ENCODE data around the gene B3GNT8. TPM values are rescaled to one million over a fixed set of nuclear protein-coding genes. Genes with fewer than 3 reads are reported as not detected.
"Not testable (repeated sequence)": the region's sequence is repeated elsewhere in the genome, so short reads cannot be mapped to it uniquely, and the experiment has no call there.

The B3GNT8 gene
- total and polyA plus RNA-seq, 2 of the 4 experiments (the other 2 are of a cell fraction), result 0.36 TPM

DNA sequence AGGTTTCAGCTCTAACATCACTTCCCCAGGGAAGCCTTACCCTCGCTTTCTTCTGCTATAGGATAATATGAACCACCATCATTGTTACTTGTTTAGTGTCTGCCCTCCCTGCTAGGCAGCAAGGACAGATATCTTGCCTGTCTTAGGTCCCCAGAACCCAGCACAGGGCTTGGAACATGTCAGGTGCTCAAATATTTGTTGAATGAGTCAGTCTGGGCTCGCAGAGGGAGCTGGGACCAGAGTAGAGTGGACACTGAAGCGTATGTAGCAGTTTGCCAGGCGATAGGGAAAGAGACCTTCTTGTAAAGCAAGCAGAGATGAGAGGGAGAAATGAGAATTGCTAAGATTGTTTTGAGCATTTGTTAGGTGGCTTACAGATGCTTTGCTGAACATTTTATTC lies 17.9 kb downstream of the B3GNT8 start:
- Histone ChIP-seq H2AK5ac (ENCODE audit: low read depth, low read length) (no peak overlapping the region), H2BK120ac (ENCODE audit: low read depth, low read length) (no peak overlapping the region), H3K27ac (ENCODE audit: insufficient read depth, low read length) (no peak overlapping the region), H3K9me1 (ENCODE audit: insufficient read depth, low read length) (peaks cover 4% of the 10 kb centered on the region; the same call in 1 of the 2 replicates), H2BK5ac (ENCODE audit: low read depth, low read length, poor library complexity, severe bottlenecking) (no peak overlapping the region), H3K4me1 (ENCODE audit: control insufficient read depth, insufficient read depth, low read length) (peaks cover 4% of the 10 kb centered on the region), H3K4me2 (ENCODE audit: low read depth, low read length) (no peak overlapping the region), H4K91ac (ENCODE audit: insufficient read depth, low read depth, low read length) (no peak overlapping the region), H4K5ac (ENCODE audit: low read depth, low read length) (no peak overlapping the region), H3K36me3 (ENCODE audit: control insufficient read depth, insufficient read depth, low read length) (peaks cover 24% of the 10 kb centered on the region), H3K4me3 (ENCODE audit: insufficient read depth, low read depth, low read length) (no peak overlapping the region), H3K79me1 (ENCODE audit: low read depth in 1 of 2, low read length in 2 of 2) (peaks cover 0 to 5% of the 10 kb centered on the region in 2 experiments; a peak in 3 of 4 replicates), H3K14ac (replicated peaks; ENCODE audit: low read depth, low read length) (no peak overlapping the region), H4K20me1 (ENCODE audit: insufficient read depth, low read length) (no peaks in the 10 kb centered on the region), H2AFZ (replicated peaks; ENCODE audit: low read length, poor library complexity) (no peak overlapping the region), H2BK20ac (ENCODE audit: low read depth, low read length) (no peak overlapping the region), H3K9me3 (ENCODE audit: control insufficient read depth, insufficient read depth, low read length) (no peaks in the 10 kb centered on the region), H2BK15ac (ENCODE audit: low read depth, low read length) (no peak overlapping the region), H4K8ac (ENCODE audit: low read depth in 2 of 2, low read length in 2 of 2) (no peak overlapping the region), H3K23ac (ENCODE audit: low read depth, low read length) (no peak overlapping the region), H3K18ac (ENCODE audit: low read depth, low read length) (no peak overlapping the region), H3K27me3 (ENCODE audit: control insufficient read depth, insufficient read depth, low read length) (no peaks in the 10 kb centered on the region), H3K4ac (ENCODE audit: low read depth, low read length) (no peak overlapping the region), H2AK9ac (replicated peaks; ENCODE audit: low read depth, low read length, poor library complexity) (no peak overlapping the region), H3K56ac (ENCODE audit: extremely low read depth, insufficient read depth, low read length) (no peak overlapping the region), H3K9ac (ENCODE audit: low read depth, low read length) (no peak overlapping the region)
- 60% methylated on average over 2 of the region's 4 CpGs; no CpG with 5 or more reads in 1 of the 2 experiments for WGBS, 2 experiments (ENCODE audit: extremely low coverage in 2 of 2, insufficient read length in 1 of 2)
- ChIA-PET CTCF (no interaction called here), POLR2A (ENCODE audit: unreplicated experiment) (no interaction called here)
- DNase-seq, result peak; percentile 40
- dilution Hi-C loops (cut with HindIII; ENCODE audit: low sequenced_read_pairs, unreplicated experiment), result no loop called here
- TF ChIP-seq, protein P1, sequence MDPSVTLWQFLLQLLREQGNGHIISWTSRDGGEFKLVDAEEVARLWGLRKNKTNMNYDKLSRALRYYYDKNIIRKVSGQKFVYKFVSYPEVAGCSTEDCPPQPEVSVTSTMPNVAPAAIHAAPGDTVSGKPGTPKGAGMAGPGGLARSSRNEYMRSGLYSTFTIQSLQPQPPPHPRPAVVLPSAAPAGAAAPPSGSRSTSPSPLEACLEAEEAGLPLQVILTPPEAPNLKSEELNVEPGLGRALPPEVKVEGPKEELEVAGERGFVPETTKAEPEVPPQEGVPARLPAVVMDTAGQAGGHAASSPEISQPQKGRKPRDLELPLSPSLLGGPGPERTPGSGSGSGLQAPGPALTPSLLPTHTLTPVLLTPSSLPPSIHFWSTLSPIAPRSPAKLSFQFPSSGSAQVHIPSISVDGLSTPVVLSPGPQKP (IDR thresholded peaks at IDR 0.05; ENCODE audit: borderline replicate concordance, low read depth, low read length), result no peak
- TF ChIP-seq, protein P2, sequence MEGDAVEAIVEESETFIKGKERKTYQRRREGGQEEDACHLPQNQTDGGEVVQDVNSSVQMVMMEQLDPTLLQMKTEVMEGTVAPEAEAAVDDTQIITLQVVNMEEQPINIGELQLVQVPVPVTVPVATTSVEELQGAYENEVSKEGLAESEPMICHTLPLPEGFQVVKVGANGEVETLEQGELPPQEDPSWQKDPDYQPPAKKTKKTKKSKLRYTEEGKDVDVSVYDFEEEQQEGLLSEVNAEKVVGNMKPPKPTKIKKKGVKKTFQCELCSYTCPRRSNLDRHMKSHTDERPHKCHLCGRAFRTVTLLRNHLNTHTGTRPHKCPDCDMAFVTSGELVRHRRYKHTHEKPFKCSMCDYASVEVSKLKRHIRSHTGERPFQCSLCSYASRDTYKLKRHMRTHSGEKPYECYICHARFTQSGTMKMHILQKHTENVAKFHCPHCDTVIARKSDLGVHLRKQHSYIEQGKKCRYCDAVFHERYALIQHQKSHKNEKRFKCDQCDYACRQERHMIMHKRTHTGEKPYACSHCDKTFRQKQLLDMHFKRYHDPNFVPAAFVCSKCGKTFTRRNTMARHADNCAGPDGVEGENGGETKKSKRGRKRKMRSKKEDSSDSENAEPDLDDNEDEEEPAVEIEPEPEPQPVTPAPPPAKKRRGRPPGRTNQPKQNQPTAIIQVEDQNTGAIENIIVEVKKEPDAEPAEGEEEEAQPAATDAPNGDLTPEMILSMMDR (conservative IDR thresholded peaks at IDR 0.05; ENCODE audit: low read depth, low read length), result no peak
- intact Hi-C loops (cut with micrococcal nuclease), result no loop called here
- no TSS peak for BruUV-seq (replicated peaks)
- in situ Hi-C loops (cut with MboI; ENCODE audit: low sequenced_read_pairs), result no loop called here
- ATAC-seq (ENCODE audit: low read depth), result peak; percentile 65

GRCh38 chr19:41408846-41409245 lies 18.3 kb downstream of the B3GNT8 start:
- H3K79me1 ChIP-seq (ENCODE audit: low read depth in 1 of 2, low read length in 2 of 2); H4K20me1 ChIP-seq (ENCODE audit: insufficient read depth, low read length); H2BK15ac ChIP-seq (ENCODE audit: low read depth, low read length); in situ Hi-C loops (cut with MboI; ENCODE audit: low sequenced_read_pairs); H3K23ac ChIP-seq (ENCODE audit: low read depth, low read length); H3K56ac ChIP-seq (ENCODE audit: extremely low read depth, insufficient read depth, low read length); H2BK20ac ChIP-seq (ENCODE audit: low read depth, low read length); H3K9me3 ChIP-seq (ENCODE audit: control insufficient read depth, insufficient read depth, low read length); dilution Hi-C loops (cut with HindIII; ENCODE audit: low sequenced_read_pairs, unreplicated experiment); H3K14ac ChIP-seq (replicated peaks; ENCODE audit: low read depth, low read length); H2AK5ac ChIP-seq (ENCODE audit: low read depth, low read length); H4K5ac ChIP-seq (ENCODE audit: low read depth, low read length); H3K18ac ChIP-seq (ENCODE audit: low read depth, low read length); H3K4ac ChIP-seq (ENCODE audit: low read depth, low read length); H3K4me1 ChIP-seq (ENCODE audit: control insufficient read depth, insufficient read depth, low read length); H3K4me3 ChIP-seq (ENCODE audit: insufficient read depth, low read depth, low read length); POLR2A ChIA-PET (ENCODE audit: unreplicated experiment); H3K27ac ChIP-seq (ENCODE audit: insufficient read depth, low read length); H2AK9ac ChIP-seq (replicated peaks; ENCODE audit: low read depth, low read length, poor library complexity); H3K27me3 ChIP-seq (ENCODE audit: control insufficient read depth, insufficient read depth, low read length); DNase-seq; H3K4me2 ChIP-seq (ENCODE audit: low read depth, low read length); BruUV-seq (replicated peaks); H4K91ac ChIP-seq (ENCODE audit: insufficient read depth, low read depth, low read length); H4K8ac ChIP-seq (ENCODE audit: low read depth in 2 of 2, low read length in 2 of 2); intact Hi-C loops (cut with micrococcal nuclease); H2BK5ac ChIP-seq (ENCODE audit: low read depth, low read length, poor library complexity, severe bottlenecking); H2BK120ac ChIP-seq (ENCODE audit: low read depth, low read length); ATAC-seq (ENCODE audit: low read depth); H2AFZ ChIP-seq (replicated peaks; ENCODE audit: low read length, poor library complexity); H3K9me1 ChIP-seq (ENCODE audit: insufficient read depth, low read length); H3K9ac ChIP-seq (ENCODE audit: low read depth, low read length): not testable (repeated sequence)
- CTCF ChIA-PET, result interaction anchor here (0.8 kb wide), 1 partner anchor 23 kb away, joined by 3 read pairs; no protein-coding TSS in a partner anchor
- 93% methylated on average over 3 of the region's 5 CpGs; no CpG with 5 or more reads in 1 of the 2 experiments for WGBS, 2 experiments (ENCODE audit: extremely low coverage in 2 of 2, insufficient read length in 1 of 2)
- H3K36me3 ChIP-seq (ENCODE audit: control insufficient read depth, insufficient read depth, low read length), result peaks cover 20% of the 10 kb centered on the region
